ENCODE data around the gene C2orf78.

DNA sequence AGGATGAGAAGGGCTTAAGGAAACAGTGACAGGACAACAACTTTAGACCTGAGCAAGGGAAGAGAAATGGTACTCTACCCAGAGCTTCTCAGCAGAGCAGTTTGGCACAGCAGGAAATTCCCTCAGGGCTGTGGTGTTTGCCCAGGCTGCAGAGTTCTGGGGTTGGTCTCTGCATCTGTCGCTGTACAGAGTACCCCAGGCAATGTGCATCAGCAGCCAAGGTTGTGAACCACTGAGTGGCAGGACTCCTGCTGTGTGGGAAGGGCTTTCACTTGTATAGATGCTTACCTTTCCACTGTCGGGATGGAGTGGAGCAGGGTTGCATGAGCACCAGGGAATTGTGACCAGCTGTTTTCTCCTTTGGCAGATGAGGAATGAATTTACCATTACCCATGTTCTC lies 66.0 kb downstream of the C2orf78 start:
- TF ChIP-seq, protein P1, sequence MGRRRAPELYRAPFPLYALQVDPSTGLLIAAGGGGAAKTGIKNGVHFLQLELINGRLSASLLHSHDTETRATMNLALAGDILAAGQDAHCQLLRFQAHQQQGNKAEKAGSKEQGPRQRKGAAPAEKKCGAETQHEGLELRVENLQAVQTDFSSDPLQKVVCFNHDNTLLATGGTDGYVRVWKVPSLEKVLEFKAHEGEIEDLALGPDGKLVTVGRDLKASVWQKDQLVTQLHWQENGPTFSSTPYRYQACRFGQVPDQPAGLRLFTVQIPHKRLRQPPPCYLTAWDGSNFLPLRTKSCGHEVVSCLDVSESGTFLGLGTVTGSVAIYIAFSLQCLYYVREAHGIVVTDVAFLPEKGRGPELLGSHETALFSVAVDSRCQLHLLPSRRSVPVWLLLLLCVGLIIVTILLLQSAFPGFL (CRISPR knock-in tag; IDR thresholded peaks at IDR 0.05; ENCODE audit: borderline replicate concordance) = no peak
- TF ChIP-seq CTCF (IDR thresholded peaks at IDR 0.05) = no peak
- TF ChIP-seq E2F5 (CRISPR knock-in tag; IDR thresholded peaks at IDR 0.05) = no peak
- TF ChIP-seq MLX (CRISPR knock-in tag; IDR thresholded peaks at IDR 0.05) = no peak
- TF ChIP-seq NFYB (CRISPR knock-in tag; conservative IDR thresholded peaks at IDR 0.05; ENCODE audit: low read depth) = no peak
- TF ChIP-seq NR3C1 (CRISPR knock-in tag; conservative IDR thresholded peaks at IDR 0.05; ENCODE audit: low read depth) = no peak
